Kidney epithelial cell (primary cell): ENCODE data around the gene GLOD5. TPM values are rescaled to one million over a fixed set of nuclear protein-coding genes. Genes with fewer than 3 reads are reported as not detected.

ENCODE experiments used
- DNase-seq: peaks from one replicate; pipeline ENCODE4 v3.0.0-alpha.2; 2010; ENCODE audit warnings: low read depth
- H3K27me3 ChIP-seq: 2 replicates; pipeline ENCODE4 v1.6.0; 2011; ENCODE audit warnings: low read length; ENCODE audit not compliant: control insufficient read depth, insufficient read depth
- H3K36me3 ChIP-seq: 2 replicates; pipeline ENCODE4 v1.5.1; 2011; ENCODE audit warnings: low read length; ENCODE audit not compliant: control insufficient read depth, insufficient read depth
- H3K4me3 ChIP-seq: 2 replicates; pipeline ENCODE4 v1.5.1; 2011; ENCODE audit warnings: low read depth, mild to moderate bottlenecking, control low read depth, low read length
- CTCF ChIP-seq: IDR thresholded peaks from 2 replicates; pipeline ENCODE4 v1.5.1; 2011; ENCODE audit warnings: mild to moderate bottlenecking, moderate library complexity, low read length, control low read depth, inconsistent platforms; ENCODE audit not compliant: insufficient read depth, poor library complexity, severe bottlenecking
- total RNA-seq: library from RNA; depleted of rRNA; stranded (reverse); fragments of >200 nt; gene quantifications from 2 replicates; pipeline ENCODE4 v1.2.3, GENCODE V29; 2015

The GLOD5 gene
- total RNA-seq, 1 donor from 2014 or later: not detected

GRCh38 chrX:48823053-48823452, 61.5 kb downstream of the GLOD5 start:
- no peaks in the 10 kb centered on the region for H3K36me3 ChIP-seq
- TF ChIP-seq CTCF: no peak
- no peak overlapping the region for H3K4me3 ChIP-seq
- DNase-seq: no peak
- peaks cover 18% of the 10 kb centered on the region for H3K27me3 ChIP-seq

Other genes with a start within 250 kb of the GLOD5 start
- gene EBP, start 239.9 kb upstream of the GLOD5 start, total RNA-seq: 40.2 and 72.5 TPM in 2 replicates
- gene TBC1D25, start 222.0 kb upstream of the GLOD5 start, total RNA-seq: 6.6 and 10.4 TPM in 2 replicates
- 264 and 285 TPM in 2 replicates for gene RBM3, start 187.3 kb upstream of the GLOD5 start, total RNA-seq
- 117 and 122 TPM in 2 replicates for gene WDR13, start 164.3 kb upstream of the GLOD5 start, total RNA-seq
- 2.2 TPM in 1 of 2 replicates, not detected in the other for gene WAS, start 77.9 kb upstream of the GLOD5 start, total RNA-seq
- gene SUV39H1, start 65.0 kb upstream of the GLOD5 start, total RNA-seq: 7.6 and 10.9 TPM in 2 replicates
- gene GATA1, start 24.8 kb downstream of the GLOD5 start, total RNA-seq: not detected in 2 replicates
- 52.5 and 62.6 TPM in 2 replicates for gene HDAC6, start 40.3 kb downstream of the GLOD5 start, total RNA-seq
- not detected in 2 replicates for gene ERAS, start 64.8 kb downstream of the GLOD5 start, total RNA-seq
- gene PCSK1N, start 73.9 kb downstream of the GLOD5 start, total RNA-seq: 42.5 and 66.6 TPM in 2 replicates
- gene TIMM17B, start 136.0 kb downstream of the GLOD5 start, total RNA-seq: 89.4 and 100 TPM in 2 replicates
- gene PQBP1, start 136.2 kb downstream of the GLOD5 start, total RNA-seq: 73.2 and 92.5 TPM in 2 replicates
- gene SLC35A2, start 149.9 kb downstream of the GLOD5 start, total RNA-seq: 34.3 and 40.9 TPM in 2 replicates
- 6.8 and 7.9 TPM in 2 replicates for gene PIM2, start 157.3 kb downstream of the GLOD5 start, total RNA-seq
- 51.7 and 56.0 TPM in 2 replicates for gene OTUD5, start 195.9 kb downstream of the GLOD5 start, total RNA-seq
- 0.67 and 1.6 TPM in 2 replicates for gene KCND1, start 210.1 kb downstream of the GLOD5 start, total RNA-seq
- 25.8 and 31.1 TPM in 2 replicates for gene GRIPAP1, start 240.5 kb downstream of the GLOD5 start, total RNA-seq